Transverse colon (tissue), 4 donors: ENCODE data around the gene JAZF1. TPM values are rescaled to one million over a fixed set of nuclear protein-coding genes. Genes with fewer than 3 reads are reported as not detected.

Source experiments
- DNase-seq: peaks from one replicate; pipeline ENCODE4 v3.0.0-alpha.2; 2019
- H3K27ac ChIP-seq, 4 donors: fragments of 200-600 bp; sonication (generic); 2 replicates each; pipeline ENCODE4 v1.5.1; 2016 to 2018; ENCODE audit warnings: inconsistent platforms in 4 of 4
- H3K27me3 ChIP-seq: fragments of 200-600 bp; sonication (generic); 2 replicates; pipeline ENCODE4 v1.5.1; 2017; ENCODE audit warnings: inconsistent platforms
- H3K36me3 ChIP-seq, 4 donors: fragments of 200-600 bp; sonication (generic); 2 replicates each; pipeline ENCODE4 v1.5.1; 2017 to 2019; ENCODE audit warnings: inconsistent platforms in 4 of 4
- H3K4me1 ChIP-seq, 4 donors: fragments of 200-600 bp; sonication (generic); 2 replicates each; pipeline ENCODE4 v1.5.1; 2017 to 2020; ENCODE audit warnings: inconsistent platforms in 4 of 4
- H3K4me3 ChIP-seq, 4 donors: fragments of 200-600 bp; sonication (generic); 1 replicate in 1 of 4; 2 replicates in 3 of 4; pipeline versions ENCODE4 v1.5.1 to v1.6.1; 2017 to 2019; ENCODE audit warnings: inconsistent platforms in 4 of 4
- H3K9me3 ChIP-seq, 2 donors: fragments of 200-600 bp; sonication (generic); 2 replicates each; pipeline ENCODE4 v1.5.1; 2017 to 2019; ENCODE audit warnings: inconsistent platforms in 2 of 2
- EP300 ChIP-seq: sonication (generic); formaldehyde crosslinking; IDR thresholded peaks from one replicate; pipeline ENCODE4 v1.6.1; 2017; ENCODE audit warnings: antibody characterized with exemption, low read depth
- POLR2A ChIP-seq: fragments of 450-650 bp; IDR thresholded peaks from one replicate; pipeline ENCODE4 v1.6.1; 2016; ENCODE audit warnings: antibody characterized with exemption, mild to moderate bottlenecking, moderate library complexity
- POLR2AphosphoS5 ChIP-seq, 3 donors: sonication (generic); formaldehyde crosslinking; IDR thresholded peaks; one replicate each; pipeline ENCODE4 v1.6.1; 2016; ENCODE audit warnings: antibody characterized with exemption in 3 of 3
- WGBS, 2 donors: methylation state at CpG; one replicate each; pipeline ENCODE4 v1.1.5; 2018; ENCODE audit warnings: low coverage in 1 of 2; 5-methylcytosine and 5-hydroxymethylcytosine counted together
- in situ Hi-C, 4 donors: fragments of 200-750 bp; cut with MboI; loops; one replicate each; pipeline versions ENCODE4 v1.15.0 to v1.15.1; 2017; ENCODE audit warnings: low sequenced_read_pairs in 3 of 4, low pct_ligation_motif_present in 1 of 4, low pct_unique_long_range_greater_than_20kb in 1 of 4
- intact Hi-C: fragments of 100-400 bp; cut with DNase I; formaldehyde crosslinking; loops from one replicate; pipeline ENCODE4 v1.15.1; 2023; ENCODE audit warnings: low total_unique reads
- total RNA-seq, 4 donors: library from RNA; depleted of rRNA; stranded (reverse); fragments of >200 nt; gene quantifications; one replicate each; pipeline ENCODE4 v1.1.0, GENCODE V29; 2016
- TF ChIP-seq, protein P1 (sequence below), 5 experiments: fragments of 200-600 bp in 3 of 5; fragments of 450-650 bp in 2 of 5; sonication (generic) in 3 of 5; IDR thresholded peaks; 1 replicate in 2 of 5; 2 replicates in 3 of 5; pipeline ENCODE4 v1.5.1; 2016 to 2017; ENCODE audit warnings: antibody characterized with exemption in 5 of 5, inconsistent platforms in 3 of 5, mild to moderate bottlenecking in 2 of 5, moderate library complexity in 1 of 5

Gene JAZF1
- total RNA-seq, 4 donors from 2014 or later: 11.0 to 12.2 (median 11.5) TPM

DNA sequence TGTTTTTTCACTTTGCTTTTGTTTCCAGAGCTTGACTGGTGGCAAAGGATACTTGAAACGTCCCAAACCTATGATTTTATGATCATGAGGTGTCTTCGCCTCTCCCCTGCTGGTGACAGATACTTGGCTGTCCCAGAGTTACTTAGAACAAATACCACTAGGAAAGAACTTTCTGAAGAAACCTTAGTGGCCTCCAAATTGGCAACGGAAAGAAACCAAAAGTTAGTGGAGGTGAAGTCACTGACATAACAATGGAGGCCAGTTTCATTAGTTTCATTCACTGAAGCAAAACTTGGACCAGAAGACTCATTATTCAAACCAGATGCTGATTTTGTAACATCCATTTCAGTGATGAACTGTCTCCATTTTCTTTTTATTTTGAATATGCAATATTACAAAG lies 68.6 kb downstream of the JAZF1 start:
- Histone ChIP-seq H3K36me3 (no peaks in the 10 kb centered on the region), H3K9me3 (no peaks in the 10 kb centered on the region), H3K27me3 (no peaks in the 10 kb centered on the region), H3K27ac (peak overlapping the region in 1 of 4 donors; percentile 9), H3K4me1 (peaks cover 0 to 21% (median 2%) of the 10 kb centered on the region in 4 donors), H3K4me3 (no peak overlapping the region)
- in situ Hi-C loops (no loop called here), intact Hi-C loops (no loop called here)
- 73 to 89% methylated on average over 3 of the region's 3 CpGs for WGBS, 2 donors
- TF ChIP-seq, protein P1, sequence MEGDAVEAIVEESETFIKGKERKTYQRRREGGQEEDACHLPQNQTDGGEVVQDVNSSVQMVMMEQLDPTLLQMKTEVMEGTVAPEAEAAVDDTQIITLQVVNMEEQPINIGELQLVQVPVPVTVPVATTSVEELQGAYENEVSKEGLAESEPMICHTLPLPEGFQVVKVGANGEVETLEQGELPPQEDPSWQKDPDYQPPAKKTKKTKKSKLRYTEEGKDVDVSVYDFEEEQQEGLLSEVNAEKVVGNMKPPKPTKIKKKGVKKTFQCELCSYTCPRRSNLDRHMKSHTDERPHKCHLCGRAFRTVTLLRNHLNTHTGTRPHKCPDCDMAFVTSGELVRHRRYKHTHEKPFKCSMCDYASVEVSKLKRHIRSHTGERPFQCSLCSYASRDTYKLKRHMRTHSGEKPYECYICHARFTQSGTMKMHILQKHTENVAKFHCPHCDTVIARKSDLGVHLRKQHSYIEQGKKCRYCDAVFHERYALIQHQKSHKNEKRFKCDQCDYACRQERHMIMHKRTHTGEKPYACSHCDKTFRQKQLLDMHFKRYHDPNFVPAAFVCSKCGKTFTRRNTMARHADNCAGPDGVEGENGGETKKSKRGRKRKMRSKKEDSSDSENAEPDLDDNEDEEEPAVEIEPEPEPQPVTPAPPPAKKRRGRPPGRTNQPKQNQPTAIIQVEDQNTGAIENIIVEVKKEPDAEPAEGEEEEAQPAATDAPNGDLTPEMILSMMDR (IDR thresholded peaks at IDR 0.05): no peak
- DNase-seq: no peak

DNA sequence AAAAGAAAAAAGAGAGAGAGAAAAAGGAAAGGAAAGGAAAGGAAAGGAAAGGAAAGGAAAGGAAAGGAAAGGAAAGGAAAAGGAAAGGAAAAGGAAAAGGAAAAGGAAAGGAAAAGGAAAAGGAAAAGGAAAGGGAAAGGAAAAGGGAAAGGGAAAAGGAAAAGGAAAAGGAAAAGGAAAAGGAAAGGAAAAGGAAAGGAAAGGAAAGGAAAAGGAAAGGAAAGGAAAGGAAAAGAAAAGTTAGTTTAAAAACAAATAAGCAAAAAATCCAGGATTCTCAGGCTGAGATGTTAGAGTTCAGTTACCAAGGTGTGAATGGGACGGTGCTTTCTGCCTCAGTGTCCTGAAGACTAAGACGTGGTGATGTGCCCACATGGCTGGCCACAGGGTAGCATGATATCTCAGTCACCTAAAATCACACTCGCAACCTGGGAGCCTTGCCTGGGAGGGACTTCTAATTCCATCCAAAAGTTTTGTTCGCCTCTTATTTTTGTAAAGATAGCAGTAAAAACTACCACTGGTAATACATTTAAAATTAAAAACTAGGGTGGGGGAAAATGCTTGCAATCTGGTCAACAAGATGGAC lies 70.1 kb downstream of the JAZF1 start:
- H3K27me3 ChIP-seq: no peaks in the 10 kb centered on the region
- 73 to 93% methylated on average over 3 to 4 of the region's 4 CpGs for WGBS, 2 donors
- TF ChIP-seq POLR2AphosphoS5 (IDR thresholded peaks at IDR 0.05): no peak
- TF ChIP-seq, protein P1 (IDR thresholded peaks at IDR 0.05): no peak
- TF ChIP-seq EP300: no peak
- no peak for TF ChIP-seq POLR2A
- intact Hi-C loops: no loop called here
- in situ Hi-C loops: no loop called here
- DNase-seq: no peak
- peaks cover 0 to 29% (median 4%) of the 10 kb centered on the region in 4 donors for H3K4me1 ChIP-seq
- H3K9me3 ChIP-seq: no peaks in the 10 kb centered on the region
- no peak overlapping the region for H3K27ac ChIP-seq
- H3K36me3 ChIP-seq: no peaks in the 10 kb centered on the region
- H3K4me3 ChIP-seq: no peak overlapping the region

DNA sequence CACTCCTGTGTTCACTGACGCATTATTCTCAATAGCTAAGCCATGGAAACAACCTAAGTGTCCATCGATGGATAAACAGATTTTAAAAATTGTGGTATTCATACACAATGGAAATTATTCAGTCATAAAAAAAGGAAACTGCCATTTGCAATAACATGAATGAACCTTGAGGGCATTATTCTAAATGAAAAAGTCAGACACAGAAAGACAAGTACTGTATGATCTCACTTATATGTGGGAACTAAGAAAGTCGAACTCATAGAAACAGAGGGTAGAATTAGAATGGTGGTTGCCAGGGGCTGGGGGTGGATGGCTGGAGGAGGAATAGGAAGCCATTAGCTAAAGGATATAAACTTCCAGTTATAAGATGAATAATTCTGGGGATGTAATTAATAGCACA lies 71.8 kb downstream of the JAZF1 start:
- no peak overlapping the region for H3K4me3 ChIP-seq
- in situ Hi-C loops (no loop called here), intact Hi-C loops (no loop called here)
- no peaks in the 10 kb centered on the region for H3K27me3 ChIP-seq
- no peaks in the 10 kb centered on the region for H3K9me3 ChIP-seq
- WGBS, 2 donors: 91% methylated on average over 3 of the region's 3 CpGs
- H3K4me1 ChIP-seq: peaks cover 0 to 28% (median 2%) of the 10 kb centered on the region in 4 donors
- DNase-seq: no peak
- H3K27ac ChIP-seq: peak overlapping the region in 1 of 4 donors; percentile 60
- TF ChIP-seq, protein P1 (IDR thresholded peaks at IDR 0.05): no peak
- TF ChIP-seq POLR2A: no peak
- no peak for TF ChIP-seq EP300
- no peak for TF ChIP-seq POLR2AphosphoS5 (IDR thresholded peaks at IDR 0.05)
- no peaks in the 10 kb centered on the region for H3K36me3 ChIP-seq

DNA sequence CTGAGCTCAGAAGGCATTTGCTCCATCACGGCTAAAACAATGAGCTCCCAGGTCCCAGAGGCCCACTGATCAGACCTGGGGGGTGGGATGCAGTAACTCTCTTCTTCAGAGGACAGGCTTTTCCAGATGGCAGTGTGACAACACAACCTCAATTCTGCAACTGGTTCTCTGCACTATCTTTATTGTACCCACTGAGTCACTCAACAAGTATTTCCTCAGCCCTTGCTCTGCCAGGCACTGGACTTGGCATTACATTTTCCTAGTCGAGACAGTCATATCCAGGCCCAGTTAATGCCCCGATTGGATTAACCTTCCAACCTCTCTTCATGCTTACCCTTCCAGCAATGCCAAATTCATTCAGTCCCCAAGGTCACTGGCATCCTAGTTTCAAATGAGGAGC lies 72.6 kb downstream of the JAZF1 start:
- in situ Hi-C loops: no loop called here
- H3K9me3 ChIP-seq: no peaks in the 10 kb centered on the region
- no peaks in the 10 kb centered on the region for H3K27me3 ChIP-seq
- H3K4me3 ChIP-seq: no peak overlapping the region
- no peak for TF ChIP-seq POLR2A
- TF ChIP-seq EP300: no peak
- TF ChIP-seq, protein P1 (IDR thresholded peaks at IDR 0.05): no peak
- TF ChIP-seq POLR2AphosphoS5 (IDR thresholded peaks at IDR 0.05): no peak
- DNase-seq: no peak
- peaks cover 0 to 27% (median 2%) of the 10 kb centered on the region in 4 donors for H3K4me1 ChIP-seq
- H3K36me3 ChIP-seq: no peaks in the 10 kb centered on the region
- WGBS, 2 donors: 73 to 94% methylated on average over 2 to 3 of the region's 3 CpGs
- intact Hi-C loops: no loop called here
- H3K27ac ChIP-seq: peak overlapping the region in 3 of 4 donors; percentile 31 to 62 (median 60)
